Peyer's patch (tissue), 4 donors: ENCODE data around the gene MYO1D. TPM values are rescaled to one million over a fixed set of nuclear protein-coding genes. Genes with fewer than 3 reads are reported as not detected.

Experiments used
- DNase-seq, 3 donors: peaks; one replicate each; pipeline ENCODE4 v3.0.0-alpha.2; 2017 to 2019
- H3K27ac ChIP-seq, 4 donors: fragments of 200-600 bp; sonication (generic); one replicate each; pipeline ENCODE4 v1.5.1; 2016 to 2019
- H3K27me3 ChIP-seq, 2 donors: fragments of 200-600 bp; sonication (generic); one replicate each; pipeline ENCODE4 v1.5.1; 2019
- H3K36me3 ChIP-seq, 3 donors: fragments of 200-600 bp; sonication (generic); one replicate each; pipeline ENCODE4 v1.5.1; 2016 to 2019
- H3K4me1 ChIP-seq, 4 donors: fragments of 200-600 bp; sonication (generic); one replicate each; pipeline ENCODE4 v1.5.1; 2016 to 2019
- H3K4me3 ChIP-seq, 4 donors: fragments of 200-600 bp; sonication (generic); 1 replicate in 3 of 4; 2 replicates in 1 of 4; pipeline ENCODE4 v1.5.1; 2016 to 2019; ENCODE audit warnings: mild to moderate bottlenecking in 1 of 4
- H3K9me3 ChIP-seq, 4 donors: fragments of 200-600 bp; sonication (generic); one replicate each; pipeline ENCODE4 v1.5.1; 2016 to 2019; ENCODE audit warnings: mild to moderate bottlenecking in 1 of 4
- CTCF ChIP-seq, 6 experiments: fragments of 450-650 bp in 4 of 6; fragments of 200-600 bp in 2 of 6; sonication (generic) in 1 of 6; IDR thresholded peaks; one replicate each; pipeline ENCODE4 v1.5.1; 2017 to 2019; ENCODE audit warnings: antibody characterized with exemption in 6 of 6, mild to moderate bottlenecking in 3 of 6, moderate library complexity in 1 of 6
- POLR2A ChIP-seq, 2 donors: fragments of 450-650 bp; IDR thresholded peaks; one replicate each; pipeline ENCODE4 v1.5.1; 2017; ENCODE audit warnings: antibody characterized with exemption in 2 of 2, mild to moderate bottlenecking in 2 of 2, moderate library complexity in 2 of 2
- total RNA-seq, 4 donors: library from RNA; depleted of rRNA; stranded (reverse); fragments of >200 nt; gene quantifications; one replicate each; pipeline ENCODE4 v1.1.0, GENCODE V29; 2016

Gene MYO1D
- total RNA-seq, 4 donors from 2014 or later, result 148 to 340 (median 328) TPM

GRCh38 chr17:32552280-32552679, 324.6 kb downstream of the MYO1D start:
- Histone ChIP-seq H3K27ac (no peak overlapping the region), H3K4me1 (no peaks in the 10 kb centered on the region), H3K36me3 (no peaks in the 10 kb centered on the region), H3K4me3 (no peak overlapping the region), H3K27me3 (no peaks in the 10 kb centered on the region), H3K9me3 (no peaks in the 10 kb centered on the region)
- no peak for DNase-seq
- TF ChIP-seq CTCF (IDR thresholded peaks at IDR 0.05) (no peak), POLR2A (IDR thresholded peaks at IDR 0.05) (no peak)

GRCh38 chr17:32551186-32551955, 325.6 kb downstream of the MYO1D start:
- Histone ChIP-seq H3K4me3 (no peak overlapping the region), H3K36me3 (no peaks in the 10 kb centered on the region), H3K9me3 (no peaks in the 10 kb centered on the region), H3K27me3 (no peaks in the 10 kb centered on the region), H3K4me1 (no peaks in the 10 kb centered on the region), H3K27ac (peak overlapping the region in 1 of 4 donors; percentile 35)
- TF ChIP-seq CTCF (IDR thresholded peaks at IDR 0.05) (no peak), POLR2A (IDR thresholded peaks at IDR 0.05) (no peak)
- no peak for DNase-seq

- Histone ChIP-seq H3K9me3 (no peaks in the 10 kb centered on the region), H3K4me1 (no peaks in the 10 kb centered on the region), H3K27ac (no peak overlapping the region), H3K27me3 (no peaks in the 10 kb centered on the region), H3K4me3 (no peak overlapping the region), H3K36me3 (no peaks in the 10 kb centered on the region)
- no peak for DNase-seq
- TF ChIP-seq POLR2A (IDR thresholded peaks at IDR 0.05) (no peak), CTCF (IDR thresholded peaks at IDR 0.05) (no peak)
Observed at GRCh38 chr17:32549559-32549958, 327.4 kb downstream of the MYO1D start.

- DNase-seq, result no peak
- Histone ChIP-seq H3K9me3 (no peaks in the 10 kb centered on the region), H3K36me3 (peaks cover 0 to 4% (median 0%) of the 10 kb centered on the region in 3 donors), H3K4me1 (no peaks in the 10 kb centered on the region), H3K27me3 (no peaks in the 10 kb centered on the region), H3K27ac (no peak overlapping the region), H3K4me3 (no peak overlapping the region)
- TF ChIP-seq CTCF (IDR thresholded peaks at IDR 0.05) (no peak), POLR2A (IDR thresholded peaks at IDR 0.05) (no peak)
Observed at GRCh38 chr17:32546031-32546444, 330.9 kb downstream of the MYO1D start.

GRCh38 chr17:32542186-32542585, 334.7 kb downstream of the MYO1D start:
- TF ChIP-seq CTCF (IDR thresholded peaks at IDR 0.05) (no peak), POLR2A (IDR thresholded peaks at IDR 0.05) (no peak)

More at GRCh38 chr17:32542186-32542585, 334.7 kb downstream of the MYO1D start:
- Histone ChIP-seq H3K9me3 (no peaks in the 10 kb centered on the region), H3K36me3 (peaks cover 0 to 4% (median 0%) of the 10 kb centered on the region in 3 donors), H3K4me1 (no peaks in the 10 kb centered on the region), H3K27ac (no peak overlapping the region), H3K4me3 (no peak overlapping the region), H3K27me3 (no peaks in the 10 kb centered on the region)
- no peak for DNase-seq
